ENCODE results near the gene TRIML2. TPM values are rescaled to one million over a fixed set of nuclear protein-coding genes. Genes with fewer than 3 reads are reported as not detected.
"Not testable (repeated sequence)": the region's sequence is repeated elsewhere in the genome, so short reads cannot be mapped to it uniquely, and the experiment has no call there.

Gene TRIML2
- total RNA-seq, 1 experiment from 2014 or later: 1.0 TPM

DNA sequence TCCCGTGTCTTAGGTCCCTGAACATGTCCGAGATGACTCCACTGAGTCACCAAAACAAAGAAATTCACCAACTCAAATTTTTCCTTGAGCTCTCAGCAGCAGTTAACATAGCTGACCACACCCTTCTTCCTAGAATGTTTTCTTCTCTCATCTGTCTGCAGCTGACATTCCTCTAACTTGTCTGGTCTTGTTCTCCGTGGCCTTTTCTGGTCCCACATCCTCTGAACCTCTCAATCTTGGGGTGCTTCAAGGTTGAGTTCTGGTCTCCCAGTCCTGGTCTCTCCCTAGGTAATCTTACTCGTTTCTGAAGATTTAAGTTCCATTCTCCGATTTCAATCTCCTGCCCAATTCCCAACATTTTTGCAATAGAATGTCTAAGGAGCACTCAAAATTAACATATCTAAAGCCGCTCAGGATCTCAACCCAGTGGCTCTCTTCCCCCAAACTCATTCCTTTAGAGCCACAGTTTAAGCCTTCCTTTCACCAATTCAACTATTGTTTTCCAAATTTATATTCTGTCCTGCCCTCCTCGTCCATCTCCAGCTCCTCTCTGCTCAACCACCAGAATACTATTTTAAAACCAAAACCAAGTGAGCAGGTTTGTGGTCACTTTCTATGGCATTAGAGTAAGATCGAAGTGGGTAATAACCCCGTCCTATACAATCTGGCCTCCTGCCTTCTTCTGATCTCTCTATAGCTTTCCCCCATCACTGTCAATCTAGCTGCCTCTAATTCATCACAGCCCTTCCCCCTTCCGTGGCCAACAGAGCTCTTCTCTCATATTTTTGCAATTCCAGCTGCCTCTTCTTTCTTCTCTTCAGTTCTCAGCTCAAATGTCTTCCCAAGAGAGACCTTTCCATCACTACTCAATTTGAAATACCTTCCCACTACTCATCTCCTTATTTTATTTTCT lies 1.2 kb downstream of the TRIML2 start:
- DNase-seq (ENCODE audit: low read depth): peak; percentile 66

DNA sequence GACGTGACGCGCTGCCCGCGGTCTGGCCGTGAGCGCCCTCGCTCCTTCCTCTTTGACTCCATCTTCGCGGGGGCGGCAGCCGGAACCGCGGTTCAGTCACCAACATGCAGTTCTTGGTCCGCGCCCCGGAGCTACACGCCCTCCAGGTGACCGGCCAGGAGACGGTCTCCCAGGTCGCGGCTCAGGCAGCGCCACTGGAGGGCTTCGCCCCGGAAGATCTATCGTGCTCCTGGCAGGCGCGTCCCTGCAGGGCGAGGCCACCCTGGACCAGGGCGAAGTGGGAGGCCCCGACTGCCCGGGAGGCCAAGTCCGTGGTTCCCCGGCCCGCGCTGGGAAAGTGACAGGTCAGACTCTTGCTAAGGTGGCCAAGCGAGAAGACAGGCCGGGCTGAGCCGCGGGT lies 2.9 kb downstream of the TRIML2 start:
- no peak for DNase-seq (ENCODE audit: low read depth)

DNA sequence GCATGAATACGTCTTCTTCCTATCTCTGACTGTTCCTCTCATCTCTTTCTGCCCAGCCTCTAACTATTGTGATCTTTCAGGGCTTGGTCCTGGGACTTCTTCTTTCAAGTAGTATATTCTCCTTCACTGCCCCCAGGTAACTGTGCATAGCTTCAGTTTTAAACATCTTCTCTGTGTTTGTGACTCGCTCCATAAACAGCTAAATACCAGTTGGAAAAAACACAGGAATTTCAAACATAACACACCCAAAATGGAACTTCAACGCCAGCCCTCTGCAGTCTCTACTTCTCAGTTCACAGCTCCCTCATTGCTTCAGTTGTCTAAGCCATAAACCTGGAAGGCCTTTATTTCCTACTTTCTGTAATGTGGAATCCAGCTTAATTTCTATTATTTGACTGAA lies 16.6 kb downstream of the TRIML2 start:
- DNase-seq (ENCODE audit: low read depth): peak; percentile 27

DNA sequence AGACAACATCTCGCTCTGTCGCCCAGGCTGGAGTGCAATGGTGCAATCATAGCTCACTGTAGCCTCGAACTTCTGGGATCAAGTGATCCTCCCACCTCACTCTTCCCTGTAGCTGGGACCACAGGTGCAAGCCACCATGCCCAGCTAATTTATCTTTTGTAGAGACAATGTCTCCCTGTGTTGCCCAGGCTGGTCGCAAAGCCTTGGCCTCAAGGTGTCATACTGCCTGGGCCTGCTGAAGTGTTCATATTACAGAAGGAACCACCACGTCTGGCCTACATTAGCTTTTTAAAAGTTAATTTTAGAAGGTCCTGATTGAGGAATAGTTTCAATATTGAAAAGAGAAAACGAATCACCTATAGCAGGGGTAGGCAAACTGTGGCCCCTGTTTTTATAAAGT lies 22.5 kb downstream of the TRIML2 start:
- DNase-seq (ENCODE audit: low read depth): no peak

DNA sequence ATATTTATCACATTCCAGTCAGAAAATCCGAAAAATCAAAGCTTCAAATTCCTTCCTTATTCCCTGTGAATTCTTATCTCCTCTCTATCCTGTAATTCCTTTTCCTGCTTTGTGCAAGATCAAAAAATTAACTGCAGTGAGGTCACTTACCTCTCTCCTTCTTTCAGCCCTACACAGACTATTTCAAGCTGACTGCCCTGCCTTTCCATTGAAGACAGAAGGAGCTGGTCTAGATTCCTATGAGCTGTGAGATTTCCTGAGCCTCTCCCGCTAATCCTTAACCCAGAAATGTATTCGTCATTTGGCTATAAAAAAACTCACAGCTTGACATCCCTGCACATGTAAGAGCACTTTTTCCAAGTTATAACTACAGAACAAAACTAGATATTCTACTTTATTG lies 26.6 kb downstream of the TRIML2 start:
- DNase-seq (ENCODE audit: low read depth): peak; percentile 38

DNA sequence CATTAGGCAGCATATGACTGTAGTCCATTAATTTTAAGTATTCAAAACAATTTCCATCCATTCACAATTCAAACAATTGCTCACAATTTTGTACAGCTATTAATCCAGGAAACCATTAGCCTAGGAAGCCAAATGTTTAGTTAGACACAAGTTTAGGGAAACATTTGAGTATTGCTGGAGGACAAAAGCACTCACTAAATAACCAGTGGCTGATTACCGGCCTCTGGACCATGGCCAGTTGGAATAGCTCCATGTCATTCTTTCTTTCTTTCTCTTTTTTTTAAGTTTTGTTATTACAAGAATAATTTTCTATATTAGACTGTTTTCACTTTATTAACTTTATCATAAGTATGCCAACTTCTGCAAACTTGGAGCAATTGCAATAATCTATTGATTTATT lies 31.3 kb downstream of the TRIML2 start:
- DNase-seq (ENCODE audit: low read depth): no peak

DNA sequence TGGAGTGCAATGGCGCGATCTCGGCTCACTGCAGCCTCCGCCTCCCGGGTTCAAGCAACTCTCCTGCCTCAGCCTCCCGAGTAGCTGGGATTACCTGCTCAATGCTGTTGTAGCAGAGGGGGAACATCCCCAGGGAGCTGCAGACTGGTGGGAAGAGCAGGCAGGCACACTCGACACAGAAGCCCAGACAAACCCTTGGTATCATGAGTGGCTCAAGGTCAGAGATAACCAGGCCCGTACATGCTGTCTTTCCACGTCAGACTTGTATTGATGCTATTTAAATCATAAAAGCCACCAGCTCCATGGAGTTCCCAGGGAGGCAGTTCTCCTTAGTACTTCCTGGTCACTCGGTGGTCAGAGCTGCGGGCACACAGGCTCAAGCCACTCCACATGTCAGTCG lies 33.2 kb downstream of the TRIML2 start:
- DNase-seq (ENCODE audit: low read depth): no peak

DNA sequence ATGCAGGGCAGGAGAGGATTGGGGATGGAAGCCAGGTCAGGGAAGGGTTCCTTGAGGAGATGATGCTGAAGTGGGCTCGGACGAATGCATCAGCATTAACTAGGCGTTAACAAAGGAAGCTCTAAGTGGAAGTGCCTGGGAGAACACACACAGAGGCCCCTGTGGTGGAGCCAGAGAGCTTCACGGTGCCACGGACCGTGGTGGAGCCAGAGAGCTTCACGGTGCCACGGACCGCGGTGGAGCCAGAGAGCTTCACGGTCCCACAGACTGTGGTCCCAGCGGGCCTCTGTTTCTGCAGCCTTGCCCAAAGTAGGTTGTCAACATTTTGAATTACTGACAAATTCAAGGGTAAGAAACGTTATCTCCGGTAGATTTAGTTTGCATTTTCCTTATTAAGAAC lies 48.3 kb downstream of the TRIML2 start:
- DNase-seq (ENCODE audit: low read depth): no peak

DNA sequence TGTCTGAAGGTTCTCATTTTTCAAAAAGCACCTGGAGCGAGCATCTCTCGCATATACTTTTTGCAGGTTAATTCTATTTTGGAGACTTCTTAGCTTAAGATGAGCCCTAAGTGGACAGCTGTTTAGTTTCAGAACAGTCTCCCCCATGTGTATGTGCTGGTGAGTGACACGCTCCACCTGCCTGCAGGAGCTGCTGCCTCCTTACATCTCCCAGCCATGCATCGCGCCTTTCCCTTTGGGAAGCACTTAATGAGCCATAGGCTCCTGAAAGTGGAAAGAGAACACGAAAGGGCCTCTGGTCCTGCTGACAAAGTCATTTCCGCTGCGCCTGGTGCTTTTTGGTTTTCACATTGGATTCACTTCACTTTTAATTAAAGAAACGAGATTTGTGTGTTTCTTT lies 56.1 kb downstream of the TRIML2 start:
- no peak for DNase-seq (ENCODE audit: low read depth)

DNA sequence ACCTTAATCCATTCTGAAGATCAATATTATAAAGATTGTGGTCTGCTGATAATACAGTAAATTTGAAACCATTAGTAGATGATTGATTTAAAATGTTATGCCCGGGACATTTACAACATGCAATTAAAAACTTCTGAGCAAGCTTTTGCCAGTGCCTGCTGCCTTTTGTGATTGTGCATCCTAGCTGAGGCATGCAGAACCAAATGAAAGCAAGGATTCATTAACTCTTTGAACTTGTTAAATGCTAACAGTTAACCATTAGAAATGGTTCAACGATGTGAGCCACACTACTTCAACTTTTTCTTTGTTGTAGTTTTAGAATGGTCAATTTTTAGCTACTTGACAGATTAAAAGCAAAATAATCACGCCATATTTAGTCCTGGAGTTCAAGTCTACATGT lies 62.7 kb downstream of the TRIML2 start:
- no peak for DNase-seq (ENCODE audit: low read depth)

DNA sequence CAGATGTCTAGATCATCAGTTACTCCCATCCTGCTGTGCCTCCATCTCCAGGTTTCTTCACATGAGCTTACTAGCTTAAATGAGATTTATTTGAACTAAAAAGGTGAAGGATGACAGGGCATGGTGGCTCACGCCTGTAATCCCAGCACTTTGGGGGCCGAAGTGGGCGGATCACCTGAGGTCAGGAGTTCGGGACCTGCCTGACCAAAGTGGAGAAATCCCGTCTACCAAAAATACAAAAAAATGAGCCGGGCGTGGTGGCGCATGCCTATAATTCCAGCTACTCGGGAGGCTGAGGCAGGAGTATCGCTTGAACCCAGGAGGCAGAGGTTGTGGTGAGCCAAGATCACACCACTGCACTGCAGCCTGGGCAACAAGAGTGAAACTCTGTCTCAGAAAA lies 63.9 kb downstream of the TRIML2 start:
- not testable (repeated sequence) for DNase-seq (ENCODE audit: low read depth)

DNA sequence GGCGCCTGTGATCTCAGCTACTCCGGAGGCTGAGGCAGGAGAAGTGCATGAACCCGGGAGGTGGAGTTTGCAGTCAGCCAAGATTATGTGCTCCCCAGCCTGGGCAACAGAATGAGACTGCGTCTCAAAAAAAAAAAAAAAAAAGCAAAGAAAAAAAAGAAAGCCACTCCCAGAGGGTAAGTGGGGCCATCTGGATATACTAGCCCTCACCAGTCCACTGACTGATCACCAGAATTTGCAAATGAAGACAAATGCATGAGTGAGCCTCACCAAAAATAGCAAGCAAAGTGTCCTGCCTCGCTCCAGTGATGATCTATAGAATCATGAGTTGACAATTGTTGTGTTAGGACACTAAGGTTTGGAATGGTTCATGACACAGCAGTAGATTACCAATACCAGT lies 66.2 kb downstream of the TRIML2 start:
- no peak for DNase-seq (ENCODE audit: low read depth)

DNA sequence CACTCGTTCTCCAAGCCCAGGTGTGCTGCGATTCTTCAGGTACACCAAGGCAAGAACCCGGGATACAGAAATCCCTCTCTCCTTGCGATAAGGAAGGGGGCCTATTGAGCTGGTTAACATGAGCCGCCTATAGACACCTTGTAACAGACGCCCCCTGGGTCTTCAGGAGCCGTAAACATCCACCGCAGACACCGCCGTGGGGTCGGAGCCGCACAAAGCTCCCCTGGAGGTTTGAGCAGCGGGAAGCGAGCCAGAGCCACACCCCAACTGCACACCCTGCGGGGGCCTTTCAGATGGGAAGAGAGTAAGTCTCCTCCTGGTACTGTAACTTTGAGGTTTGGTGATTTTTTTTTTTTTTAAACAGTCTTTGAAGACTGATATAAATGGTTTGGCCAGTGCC lies 67.2 kb downstream of the TRIML2 start:
- DNase-seq (ENCODE audit: low read depth): no peak

DNA sequence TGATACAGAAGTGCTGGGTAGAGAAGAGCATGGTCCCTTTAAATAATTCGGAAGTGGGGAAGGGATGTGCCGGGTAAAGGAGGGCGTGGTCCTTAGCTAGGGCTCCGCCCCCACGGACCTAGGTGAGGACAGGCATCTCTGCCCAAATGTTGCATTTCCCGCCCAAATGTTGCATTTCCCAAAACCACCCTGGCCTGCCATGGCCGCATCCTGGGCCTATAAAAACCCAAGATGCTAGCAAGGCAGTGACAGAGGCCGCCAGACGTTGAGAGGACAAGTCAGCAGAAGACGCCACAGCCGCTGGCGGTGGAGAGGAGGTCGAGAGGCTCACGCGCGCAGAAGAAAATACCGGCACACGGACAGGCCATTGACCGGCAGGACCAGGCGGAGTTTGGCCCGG lies 67.7 kb downstream of the TRIML2 start:
- no peak for DNase-seq (ENCODE audit: low read depth)

Other genes with a start within 250 kb of the TRIML2 start
- gene ZFP42, start 113.8 kb downstream of the TRIML2 start, total RNA-seq (2014; rRNA removed; shearing (Covaris generic)): 0.07 TPM in 1 of 2 replicates, not detected in the other
- 0.15 TPM in 1 of 2 replicates, not detected in the other for gene TRIML1, start 29.8 kb upstream of the TRIML2 start, total RNA-seq (2014; rRNA removed; shearing (Covaris generic))